Ovary (tissue), 9 donors: ENCODE data around the gene HOXC9. TPM values are rescaled to one million over a fixed set of nuclear protein-coding genes. Genes with fewer than 3 reads are reported as not detected.
A peak's percentile ranks its signal among the peaks of the same experiment; 100 is the strongest.

Experiments
- DNase-seq, 5 donors: peaks; one replicate each; pipeline ENCODE4 v3.0.0-alpha.2; 2019 to 2020
- H3K27ac ChIP-seq, 2 donors: fragments of 200-600 bp; one replicate each; pipeline versions ENCODE4 v1.5.1 to v1.8.0; 2019 to 2022
- H3K27me3 ChIP-seq: fragments of 200-600 bp; one replicate; pipeline ENCODE4 v1.8.0; 2022
- H3K36me3 ChIP-seq: fragments of 200-600 bp; sonication (generic); one replicate; pipeline ENCODE4 v1.5.1; 2019
- H3K4me1 ChIP-seq: one replicate; pipeline ENCODE4 v1.8.1; 2013; ENCODE audit warnings: mild to moderate bottlenecking, moderate library complexity; ENCODE audit not compliant: insufficient read depth
- H3K4me3 ChIP-seq: fragments of 200-600 bp; sonication (generic); one replicate; pipeline ENCODE4 v1.5.1; 2017
- H3K9me3 ChIP-seq, 2 donors: fragments of 200-600 bp in 1 of 2; sonication (generic) in 1 of 2; one replicate each; pipeline versions ENCODE4 v1.5.1 to v1.8.1; 2013 to 2019; ENCODE audit warnings: mild to moderate bottlenecking in 1 of 2, moderate library complexity in 1 of 2
- CTCF ChIP-seq, 3 donors: fragments of 450-650 bp in 2 of 3; fragments of 200-600 bp in 1 of 3; IDR thresholded peaks; one replicate each; pipeline versions ENCODE4 v1.5.1 to v1.8.0; 2016 to 2022; ENCODE audit warnings: antibody characterized with exemption in 3 of 3, mild to moderate bottlenecking in 1 of 3
- EP300 ChIP-seq: sonication (generic); formaldehyde crosslinking; IDR thresholded peaks from one replicate; pipeline ENCODE4 v1.6.1; 2017; ENCODE audit warnings: antibody characterized with exemption
- POLR2A ChIP-seq: fragments of 450-650 bp; IDR thresholded peaks from one replicate; pipeline ENCODE4 v1.6.1; 2017; ENCODE audit warnings: antibody characterized with exemption, mild to moderate bottlenecking, moderate library complexity
- WGBS, 3 donors: extraction: QIAGEN DNeasy Blood & Tissue Kit in 1 of 3; methylation state at CpG; one replicate each; pipeline versions ENCODE4 v1.1.5 to v1.1.7; 2013 to 2017; 5-methylcytosine and 5-hydroxymethylcytosine counted together
- intact Hi-C, 4 donors: fragments of 100-400 bp; cut with DNase I; formaldehyde crosslinking; loops; one replicate each; pipeline versions ENCODE4 v1.11.0 to v1.15.1; 2022 to 2023
- polyA plus RNA-seq, 2 donors: library from polyadenylated mRNA; stranded (reverse); fragments of 200-250 nt in 1 of 2; fragments of 350-450 nt in 1 of 2; fragmentation: Illumina TruSeq in 1 of 2; extraction: RNeasy Lipid Tissue Mini Kit (QIAGEN cat#74804) in 1 of 2; gene quantifications; one replicate each; pipeline ENCODE4 v1.2.3, GENCODE V29; 2013 to 2014
- total RNA-seq, 7 donors: library from RNA; depleted of rRNA in 2 of 7; stranded (reverse); fragments of >200 nt in 2 of 7; fragmentation: NEBNext Ultra II Directional in 3 of 7; extraction: Animal tissue kit (Norgen Biotek cat#: 25700) in 3 of 7; gene quantifications; one replicate each; pipeline versions ENCODE4 v1.1.0 to v1.2.4, GENCODE V29; 2016 to 2023
- donor health status: DM: no; HTN: no; CAD: no; lungs with moderate emphysema.
- donor health status: DM: no; HTN: no; CAD: no.
- donor health status: Bipolar disorder and iron deficiency.
- donor health status: DM: yes; HTN: yes; CAD: no.
- donor health status: DM: no; HTN: no; CAD: no.
- donor health status: DM: yes; HTN: yes; CAD: no.

Gene HOXC9
- total and polyA plus RNA-seq, 9 donors, result 0.26 to 15.0 (median 1.9) TPM; not detected in 1

GRCh38 chr12:54033106-54033979, 33.4 kb downstream of the HOXC9 start:
- peak overlapping the region; percentile 35 for H3K4me3 ChIP-seq
- no peaks in the 10 kb centered on the region for H3K36me3 ChIP-seq
- no peak for TF ChIP-seq CTCF (IDR thresholded peaks at IDR 0.05)
- TF ChIP-seq POLR2A, result no peak
- TF ChIP-seq EP300, result no peak
- H3K27me3 ChIP-seq, result no peaks in the 10 kb centered on the region
- peak; percentile 55 to 76 (median 67) for DNase-seq
- peaks cover 16% of the 10 kb centered on the region for H3K4me1 ChIP-seq
- no peaks in the 10 kb centered on the region for H3K9me3 ChIP-seq
- H3K27ac ChIP-seq, result peak overlapping the region; percentile 48 to 63
- WGBS, 3 donors, result 1 to 2% (median 1%) methylated on average over 50 to 61 of the region's 61 CpGs
- intact Hi-C loops, result loop anchor here in 3 of 4 donors (2.0 to 10.0 kb wide), 3 partner anchors 91 to 157 kb away; no protein-coding TSS in a partner anchor

DNA sequence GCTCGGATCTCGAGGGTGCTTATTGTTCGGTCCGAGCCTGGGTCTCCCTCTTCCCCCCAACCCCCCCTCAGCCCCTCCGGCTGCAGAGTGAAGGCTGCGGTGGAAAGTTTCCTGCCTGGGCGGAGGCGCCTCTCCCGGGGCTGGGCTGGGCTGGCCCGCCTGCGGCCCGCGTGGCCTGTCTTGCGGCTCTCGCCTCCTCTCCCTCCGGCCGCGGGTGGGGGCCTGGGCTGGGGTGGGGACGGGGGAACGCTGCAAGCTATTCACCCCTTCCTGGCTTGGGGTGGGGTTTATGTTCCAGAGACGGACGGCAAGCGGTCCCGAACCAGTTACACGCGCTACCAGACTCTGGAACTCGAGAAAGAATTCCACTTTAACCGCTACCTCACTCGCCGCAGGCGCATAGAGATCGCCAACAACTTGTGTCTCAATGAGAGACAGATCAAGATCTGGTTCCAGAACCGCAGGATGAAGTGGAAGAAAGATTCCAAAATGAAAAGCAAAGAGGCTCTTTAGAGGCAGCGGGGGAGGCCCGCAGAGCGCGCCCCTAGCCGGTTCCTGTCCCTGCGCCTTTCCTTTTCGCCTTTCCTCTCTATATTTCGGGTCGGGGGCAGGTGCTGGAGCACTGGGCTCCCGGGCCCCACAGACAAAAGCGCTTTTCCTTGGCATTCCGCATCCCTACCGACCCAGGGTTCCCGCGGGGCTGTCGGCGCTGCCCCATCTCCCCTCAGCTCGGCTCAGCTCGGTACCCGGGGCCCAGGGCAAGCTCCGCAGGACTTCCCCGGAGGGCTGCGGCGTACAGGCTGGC, 34.2 kb downstream of the HOXC9 start:
- TF ChIP-seq CTCF (IDR thresholded peaks at IDR 0.05), result no peak
- Histone ChIP-seq H3K27ac (peak overlapping the region in 1 of 2 donors; percentile 44), H3K36me3 (no peaks in the 10 kb centered on the region), H3K4me1 (peaks cover 24% of the 10 kb centered on the region), H3K9me3 (no peaks in the 10 kb centered on the region), H3K27me3 (no peaks in the 10 kb centered on the region), H3K4me3 (peak overlapping the region; percentile 35)
- WGBS, 3 donors, result 32 to 52% (median 40%) methylated on average over 43 to 57 of the region's 57 CpGs
- peak in 4 of 5 donors; percentile 30 to 71 (median 58) for DNase-seq
- intact Hi-C loops, result loop anchor here in 3 of 4 donors (2.0 to 10.0 kb wide), 3 partner anchors 91 to 157 kb away; no protein-coding TSS in a partner anchor

DNA sequence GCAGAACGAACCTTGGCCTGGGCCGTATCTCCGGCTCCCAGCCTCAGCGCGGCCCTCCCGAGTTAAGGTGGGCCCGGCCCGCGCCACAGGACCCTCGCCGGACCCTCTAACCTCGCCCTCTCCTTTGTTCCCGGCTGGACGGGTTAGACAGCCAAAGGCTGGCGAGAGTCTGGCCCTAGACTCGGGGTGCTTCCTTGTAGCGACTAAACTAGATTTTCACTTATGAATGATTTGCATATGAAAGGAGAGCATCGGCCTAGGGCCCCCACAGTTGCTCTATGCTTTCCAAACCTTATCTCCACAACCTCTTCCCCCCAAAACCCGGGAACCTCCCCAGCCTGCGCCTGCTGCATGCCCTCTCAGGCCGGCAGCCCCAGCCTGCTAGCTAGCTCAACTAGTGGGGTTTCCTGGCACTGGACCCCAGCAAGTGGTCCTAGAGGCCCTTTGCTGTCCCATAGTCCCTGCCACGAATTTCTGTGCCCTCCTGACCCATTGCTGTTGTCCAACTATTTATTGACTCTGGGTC, 34.9 kb downstream of the HOXC9 start:
- peak in 1 of 5 donors; percentile 33 for DNase-seq
- intact Hi-C loops, result loop anchor here (5.0 to 10.0 kb wide), 2 partner anchors 90 to 92 kb away; no protein-coding TSS in a partner anchor
- Histone ChIP-seq H3K4me3 (no peak overlapping the region), H3K36me3 (no peaks in the 10 kb centered on the region), H3K4me1 (peaks cover 27% of the 10 kb centered on the region), H3K27me3 (no peaks in the 10 kb centered on the region), H3K9me3 (no peaks in the 10 kb centered on the region), H3K27ac (peak overlapping the region in 1 of 2 donors; percentile 44)
- TF ChIP-seq POLR2A (no peak), CTCF (IDR thresholded peaks at IDR 0.05) (no peak), EP300 (no peak)
- WGBS, 3 donors, result 82 to 89% (median 83%) methylated on average over 22 of the region's 22 CpGs

DNA sequence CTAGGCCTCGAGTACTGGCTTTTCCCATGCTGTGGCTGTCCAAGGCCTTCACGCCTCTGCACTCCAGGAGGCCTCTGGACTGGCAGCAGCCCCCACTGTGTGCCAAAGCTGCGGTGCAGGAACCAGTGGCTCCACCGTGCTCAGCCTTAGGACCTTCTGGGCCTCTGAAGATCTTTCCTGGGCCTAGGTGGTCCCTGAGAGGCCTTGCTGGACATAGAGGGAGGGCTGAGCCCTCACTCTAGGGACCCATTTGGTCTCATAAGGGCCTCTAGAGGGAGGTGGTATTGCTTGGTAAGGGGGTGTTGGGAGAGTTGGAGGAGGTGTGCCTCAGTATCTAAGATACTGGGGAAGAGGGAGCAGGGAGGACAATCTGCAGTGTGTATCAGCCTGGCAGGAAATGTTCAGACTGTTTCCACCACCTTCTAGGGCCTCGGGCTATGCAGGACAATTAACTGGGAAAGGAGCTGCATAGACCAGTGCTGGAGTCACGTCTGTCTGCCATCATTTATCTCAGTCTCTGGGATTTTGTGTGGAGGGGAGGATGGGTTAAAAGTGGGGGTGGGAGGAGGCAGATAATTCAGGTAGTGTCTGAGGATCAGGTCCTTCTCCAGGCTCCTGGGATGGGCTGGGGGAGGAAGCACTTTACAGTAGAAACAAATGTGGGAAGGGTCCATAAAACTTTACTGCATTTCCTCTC, 35.8 kb downstream of the HOXC9 start:
- no peaks in the 10 kb centered on the region for H3K36me3 ChIP-seq
- peaks cover 30% of the 10 kb centered on the region for H3K4me1 ChIP-seq
- intact Hi-C loops, result loop anchor here in 3 of 4 donors (5.0 to 10.0 kb wide), 2 partner anchors 89 to 92 kb away; no protein-coding TSS in a partner anchor
- no peak overlapping the region for H3K27ac ChIP-seq
- peak in 2 of 5 donors; percentile 23 to 33 for DNase-seq
- no peak for TF ChIP-seq CTCF (IDR thresholded peaks at IDR 0.05)
- no peak for TF ChIP-seq EP300
- no peak for TF ChIP-seq POLR2A
- 68 to 73% (median 69%) methylated on average over 6 of the region's 6 CpGs for WGBS, 3 donors
- no peaks in the 10 kb centered on the region for H3K27me3 ChIP-seq
- no peak overlapping the region for H3K4me3 ChIP-seq
- H3K9me3 ChIP-seq, result no peaks in the 10 kb centered on the region
